ENCODE results near the gene PACSIN2. TPM values are rescaled to one million over a fixed set of nuclear protein-coding genes. Genes with fewer than 3 reads are reported as not detected.

PACSIN2 gene
- total and polyA plus RNA-seq, 2 experiments from 2014 or later: 23.5 to 57.3 TPM

- H3K27ac Mint-ChIP-seq: no peak overlapping the region
- H3K9me3 Mint-ChIP-seq: no peaks in the 10 kb centered on the region
- peaks cover 22% of the 10 kb centered on the region for H3K36me3 Mint-ChIP-seq (ENCODE audit: low read depth)
Measured at GRCh38 chr22:42873356-42873755, 141.6 kb downstream of the PACSIN2 start.

More at GRCh38 chr22:42873356-42873755, 141.6 kb downstream of the PACSIN2 start:
- Histone ChIP-seq H3F3A (replicated peaks; ENCODE audit: low read depth) (no peaks in the 10 kb centered on the region), H3K27ac (ENCODE audit: low read depth) (no peak overlapping the region), H3K27me3 (ENCODE audit: insufficient read depth) (no peaks in the 10 kb centered on the region), H3K4me3 (no peak overlapping the region), H3K9me2 (ENCODE audit: insufficient read depth) (no peaks in the 10 kb centered on the region), H3K4me1 (ENCODE audit: insufficient read depth) (no peaks in the 10 kb centered on the region), H3K4me2 (no peak overlapping the region), H3K36me3 (ENCODE audit: insufficient read depth) (peaks cover 8% of the 10 kb centered on the region; the same call in 1 of the 2 replicates), H4K20me1 (replicated peaks; ENCODE audit: insufficient read depth) (no peaks in the 10 kb centered on the region; the same call in 1 of the 2 replicates), H2AFZ (no peak overlapping the region), H3K79me2 (replicated peaks; ENCODE audit: insufficient read depth) (no peaks in the 10 kb centered on the region)
- no peak for TF ChIP-seq CREB1 (CRISPR knock-in tag; IDR thresholded peaks at IDR 0.05; ENCODE audit: low read depth)
- no peak for TF ChIP-seq ZNF114 (CRISPR knock-in tag; IDR thresholded peaks at IDR 0.05)
- no peak for TF ChIP-seq EZH2phosphoT487 (IDR thresholded peaks at IDR 0.05; ENCODE audit: unreplicated experiment)
- no peak for TF ChIP-seq POLR2AphosphoS5 (IDR thresholded peaks at IDR 0.05; ENCODE audit: low read depth)
- TF ChIP-seq STAT1 (IDR thresholded peaks at IDR 0.05; ENCODE audit: unreplicated experiment): no peak
- TF ChIP-seq ETS1 (IDR thresholded peaks at IDR 0.05): no peak
- no peak for TF ChIP-seq ZNF331 (CRISPR knock-in tag; IDR thresholded peaks at IDR 0.05; ENCODE audit: low read depth)
- TF ChIP-seq EZH2 (IDR thresholded peaks at IDR 0.05; ENCODE audit: low read depth, unreplicated experiment): no peak
- TF ChIP-seq ZNF462 (CRISPR knock-in tag; IDR thresholded peaks at IDR 0.05): no peak
- no peak for TF ChIP-seq CTCF (conservative IDR thresholded peaks at IDR 0.05; ENCODE audit: low read depth in 2 of 2)
- TF ChIP-seq REST (IDR thresholded peaks at IDR 0.05; ENCODE audit: unreplicated experiment): no peak
- no peak for TF ChIP-seq NANOG (IDR thresholded peaks at IDR 0.05; ENCODE audit: borderline replicate concordance)
- no peak for TF ChIP-seq JUNB (IDR thresholded peaks at IDR 0.05; ENCODE audit: unreplicated experiment)
- DNase-seq (ENCODE audit: low spot score) (no peak), ATAC-seq (no peak)
- H3K4me1 Mint-ChIP-seq: no peaks in the 10 kb centered on the region
- peaks cover 2% of the 10 kb centered on the region for H3K27me3 Mint-ChIP-seq (ENCODE audit: insufficient read depth, low read depth, poor library complexity)
- H3K4me3 Mint-ChIP-seq: no peak overlapping the region

Data from GM23338 (cell line).